Lower leg skin (tissue), 3 donors: ENCODE data around the gene PPL.

Experiments
- CTCF ChIP-seq, 3 donors: fragments of 450-650 bp; IDR thresholded peaks; one replicate each; pipeline ENCODE4 v1.5.1; 2016; ENCODE audit warnings: antibody characterized with exemption in 3 of 3, mild to moderate bottlenecking in 3 of 3, moderate library complexity in 2 of 3
- POLR2A ChIP-seq, 2 donors: fragments of 450-650 bp; IDR thresholded peaks; one replicate each; pipeline ENCODE4 v1.6.1; 2016 to 2017; ENCODE audit warnings: antibody characterized with exemption in 2 of 2, mild to moderate bottlenecking in 1 of 2, moderate library complexity in 1 of 2

- TF ChIP-seq CTCF (IDR thresholded peaks at IDR 0.05) (no peak), POLR2A (IDR thresholded peaks at IDR 0.05) (no peak)
These were observed 62.3 kb downstream of the PPL start for GRCh38 chr16:4874666-4875065.
